Measurements from ENCODE around the gene LARP7. TPM values are rescaled to one million over a fixed set of nuclear protein-coding genes. Genes with fewer than 3 reads are reported as not detected.
"Not testable (repeated sequence)": the region's sequence is repeated elsewhere in the genome, so short reads cannot be mapped to it uniquely, and the experiment has no call there.

LARP7 gene
- total RNA-seq, 1 donor from 2014 or later, result 62.2 TPM

- DNase-seq (ENCODE audit: missing footprints) (no peak), ATAC-seq (no peak)
- intact Hi-C loops (cut with DNase I), result no loop called here
Measured at GRCh38 chr4:112647785-112648184, 10.8 kb downstream of the LARP7 start.

- ATAC-seq (no peak), DNase-seq (ENCODE audit: missing footprints) (no peak)
- intact Hi-C loops (cut with DNase I), result no loop called here
Measured at GRCh38 chr4:112648263-112649054, 11.5 kb downstream of the LARP7 start.

- DNase-seq (ENCODE audit: missing footprints), result no peak
- intact Hi-C loops (cut with DNase I), result no loop called here
- no peak for ATAC-seq
Measured at GRCh38 chr4:112649055-112649408, 12.1 kb downstream of the LARP7 start.

GRCh38 chr4:112650332-112650731, 13.4 kb downstream of the LARP7 start:
- intact Hi-C loops (cut with DNase I), result no loop called here
- no peak for ATAC-seq
- no peak for DNase-seq (ENCODE audit: missing footprints)

GRCh38 chr4:112651641-112652040, 14.7 kb downstream of the LARP7 start:
- ATAC-seq (no peak), DNase-seq (ENCODE audit: missing footprints) (no peak)
- intact Hi-C loops (cut with DNase I), result no loop called here

GRCh38 chr4:112652216-112652615, 15.3 kb downstream of the LARP7 start:
- intact Hi-C loops (cut with DNase I), result no loop called here
- no peak for DNase-seq (ENCODE audit: missing footprints)
- ATAC-seq, result no peak

GRCh38 chr4:112655270-112655669, 18.3 kb downstream of the LARP7 start:
- ATAC-seq, result no peak

GRCh38 chr4:112656115-112656514, 19.2 kb downstream of the LARP7 start:
- intact Hi-C loops (cut with DNase I); DNase-seq (ENCODE audit: missing footprints); ATAC-seq: not testable (repeated sequence)

More at GRCh38 chr4:112655270-112655669, 18.3 kb downstream of the LARP7 start:
- intact Hi-C loops (cut with DNase I), result no loop called here
- no peak for DNase-seq (ENCODE audit: missing footprints)

GRCh38 chr4:112664611-112665010, 27.7 kb downstream of the LARP7 start:
- DNase-seq (ENCODE audit: missing footprints) (no peak), ATAC-seq (no peak)
- intact Hi-C loops (cut with DNase I), result no loop called here

- DNase-seq (ENCODE audit: missing footprints) (no peak), ATAC-seq (no peak)
- intact Hi-C loops (cut with DNase I), result no loop called here
Measured at GRCh38 chr4:112668131-112668530, 31.2 kb downstream of the LARP7 start.

GRCh38 chr4:112673076-112673475, 36.1 kb downstream of the LARP7 start:
- ATAC-seq, result no peak
- intact Hi-C loops (cut with DNase I), result loop anchor here (5.0 kb wide), 1 partner anchor 74 kb away; no protein-coding TSS in a partner anchor
- no peak for DNase-seq (ENCODE audit: missing footprints)

GRCh38 chr4:112673686-112674085, 36.7 kb downstream of the LARP7 start:
- DNase-seq (ENCODE audit: missing footprints), result no peak
- no peak for ATAC-seq
- intact Hi-C loops (cut with DNase I), result loop anchor here (5.0 kb wide), 1 partner anchor 74 kb away; no protein-coding TSS in a partner anchor

GRCh38 chr4:112674376-112674775, 37.4 kb downstream of the LARP7 start:
- no peak for ATAC-seq
- intact Hi-C loops (cut with DNase I), result loop anchor here (5.0 kb wide), 1 partner anchor 73 kb away; no protein-coding TSS in a partner anchor
- DNase-seq (ENCODE audit: missing footprints), result no peak

- intact Hi-C loops (cut with DNase I), result no loop called here
- DNase-seq (ENCODE audit: missing footprints) (no peak), ATAC-seq (no peak)
Measured at GRCh38 chr4:112677519-112678091, 40.7 kb downstream of the LARP7 start.

GRCh38 chr4:112680996-112681395, 44.1 kb downstream of the LARP7 start:
- intact Hi-C loops (cut with DNase I), result no loop called here
- no peak for ATAC-seq

GRCh38 chr4:112693507-112693906, 56.6 kb downstream of the LARP7 start:
- intact Hi-C loops (cut with DNase I), result no loop called here
- no peak for ATAC-seq
- DNase-seq (ENCODE audit: missing footprints), result no peak

More at GRCh38 chr4:112680996-112681395, 44.1 kb downstream of the LARP7 start:
- no peak for DNase-seq (ENCODE audit: missing footprints)

- DNase-seq (ENCODE audit: missing footprints) (no peak), ATAC-seq (no peak)
- intact Hi-C loops (cut with DNase I), result no loop called here
Measured at GRCh38 chr4:112700679-112701078, 63.7 kb downstream of the LARP7 start.

GRCh38 chr4:112702892-112703291, 65.9 kb downstream of the LARP7 start:
- DNase-seq (ENCODE audit: missing footprints) (no peak), ATAC-seq (no peak)
- intact Hi-C loops (cut with DNase I), result no loop called here

GRCh38 chr4:112704322-112704721, 67.4 kb downstream of the LARP7 start:
- no peak for DNase-seq (ENCODE audit: missing footprints)
- intact Hi-C loops (cut with DNase I), result no loop called here
- ATAC-seq, result no peak

Measured in Right ventricle myocardium inferior (tissue), 1 donor.